Testis (tissue), 2 donors: Measurements from ENCODE around the gene PIBF1.

Experiments
- POLR2A ChIP-seq: fragments of 450-650 bp; IDR thresholded peaks from one replicate; pipeline ENCODE4 v1.6.1; 2017; ENCODE audit warnings: antibody characterized with exemption, mild to moderate bottlenecking, moderate library complexity
- TF ChIP-seq, protein P1 (sequence below), 3 experiments: fragments of 450-650 bp in 2 of 3; fragments of 200-600 bp in 1 of 3; sonication (generic) in 1 of 3; IDR thresholded peaks; one replicate each; pipeline ENCODE4 v1.5.1; 2016 to 2019; ENCODE audit warnings: antibody characterized with exemption in 3 of 3, mild to moderate bottlenecking in 2 of 3, moderate library complexity in 1 of 3

DNA sequence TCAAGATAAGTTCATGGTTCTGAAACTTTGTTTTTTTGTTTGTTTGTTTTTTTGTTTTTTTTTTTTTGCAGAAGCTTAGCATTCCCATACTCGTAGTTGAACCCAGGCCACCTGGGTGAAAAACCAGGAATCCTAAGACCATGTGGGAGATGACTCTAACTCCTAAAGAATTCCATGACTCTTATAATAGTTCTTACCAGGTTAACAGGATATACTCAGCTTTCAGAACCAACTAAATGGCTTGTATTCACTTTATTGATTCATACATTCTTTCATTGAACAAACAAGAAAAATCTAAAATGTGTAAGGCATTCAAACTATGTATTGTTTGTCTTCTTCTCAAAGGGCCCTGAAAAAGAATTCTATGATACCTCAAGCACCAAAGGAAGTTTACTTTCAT, 236.4 kb downstream of the PIBF1 start:
- TF ChIP-seq POLR2A, result no peak
- TF ChIP-seq, protein P1, sequence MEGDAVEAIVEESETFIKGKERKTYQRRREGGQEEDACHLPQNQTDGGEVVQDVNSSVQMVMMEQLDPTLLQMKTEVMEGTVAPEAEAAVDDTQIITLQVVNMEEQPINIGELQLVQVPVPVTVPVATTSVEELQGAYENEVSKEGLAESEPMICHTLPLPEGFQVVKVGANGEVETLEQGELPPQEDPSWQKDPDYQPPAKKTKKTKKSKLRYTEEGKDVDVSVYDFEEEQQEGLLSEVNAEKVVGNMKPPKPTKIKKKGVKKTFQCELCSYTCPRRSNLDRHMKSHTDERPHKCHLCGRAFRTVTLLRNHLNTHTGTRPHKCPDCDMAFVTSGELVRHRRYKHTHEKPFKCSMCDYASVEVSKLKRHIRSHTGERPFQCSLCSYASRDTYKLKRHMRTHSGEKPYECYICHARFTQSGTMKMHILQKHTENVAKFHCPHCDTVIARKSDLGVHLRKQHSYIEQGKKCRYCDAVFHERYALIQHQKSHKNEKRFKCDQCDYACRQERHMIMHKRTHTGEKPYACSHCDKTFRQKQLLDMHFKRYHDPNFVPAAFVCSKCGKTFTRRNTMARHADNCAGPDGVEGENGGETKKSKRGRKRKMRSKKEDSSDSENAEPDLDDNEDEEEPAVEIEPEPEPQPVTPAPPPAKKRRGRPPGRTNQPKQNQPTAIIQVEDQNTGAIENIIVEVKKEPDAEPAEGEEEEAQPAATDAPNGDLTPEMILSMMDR (IDR thresholded peaks at IDR 0.05), result no peak
